HepG2 (cell line): ENCODE data around the gene VILL. TPM values are rescaled to one million over a fixed set of nuclear protein-coding genes. Genes with fewer than 3 reads are reported as not detected.

Source experiments
- FOXO1 ChIP-seq: sonication (generic); formaldehyde crosslinking; IDR thresholded peaks from 2 replicates; pipeline ENCODE4 v1.4.0; 2020; ENCODE audit warnings: missing genetic modification reagents
- HNF4G ChIP-seq, 2 experiments: sonication (generic) in 1 of 2; formaldehyde crosslinking in 1 of 2; IDR thresholded peaks; 2 replicates each; pipeline versions ENCODE4 v1.4.0 to v1.6.1; 2011 to 2020; ENCODE audit warnings: borderline replicate concordance in 2 of 2, low read depth in 2 of 2, mild to moderate bottlenecking in 2 of 2, low read length in 1 of 2, missing genetic modification reagents in 1 of 2, moderate library complexity in 1 of 2
- JDP2 ChIP-seq: sonication (generic); formaldehyde crosslinking; IDR thresholded peaks from 2 replicates; pipeline ENCODE4 v1.8.1; 2022; ENCODE audit warnings: missing genetic modification reagents, borderline replicate concordance
- KDM3A ChIP-seq: IDR thresholded peaks from 2 replicates; pipeline ENCODE4 v1.6.1; 2018; ENCODE audit warnings: low read depth, missing compliant biosample characterization
- MEIS1 ChIP-seq: sonication (generic); formaldehyde crosslinking; IDR thresholded peaks from 2 replicates; pipeline ENCODE4 v1.9.0; 2021; ENCODE audit warnings: mild to moderate bottlenecking, missing genetic modification reagents, moderate library complexity, borderline replicate concordance
- POLR2G ChIP-seq: fragments of 200-400 bp; formaldehyde crosslinking; IDR thresholded peaks from 2 replicates; pipeline ENCODE4 v1.6.1; 2018; ENCODE audit warnings: mild to moderate bottlenecking, low read depth, low read length, moderate library complexity
- SALL1 ChIP-seq: sonication (generic); formaldehyde crosslinking; IDR thresholded peaks from 2 replicates; pipeline ENCODE4 v1.8.0; 2022; ENCODE audit warnings: mild to moderate bottlenecking, missing genetic modification reagents
- SNRNP70 ChIP-seq: fragments of 200-400 bp; formaldehyde crosslinking; IDR thresholded peaks from 2 replicates; pipeline ENCODE4 v1.6.1; 2017; ENCODE audit warnings: mild to moderate bottlenecking, low read depth, low read length, moderate library complexity
- TAF15 ChIP-seq: fragments of 200-400 bp; formaldehyde crosslinking; IDR thresholded peaks from one replicate; pipeline ENCODE4 v1.6.1; 2018; ENCODE audit warnings: mild to moderate bottlenecking, low read depth, low read length; ENCODE audit not compliant: poor library complexity, severe bottlenecking
- ZNF382 ChIP-seq: sonication (generic); formaldehyde crosslinking; IDR thresholded peaks from 2 replicates; pipeline ENCODE4 v1.5.0; 2020; ENCODE audit warnings: missing genetic modification reagents, mild to moderate bottlenecking, borderline replicate concordance
- ZNF550 ChIP-seq: sonication (generic); formaldehyde crosslinking; IDR thresholded peaks from 2 replicates; pipeline ENCODE4 v1.4.0; 2020; ENCODE audit warnings: mild to moderate bottlenecking, missing genetic modification reagents, borderline replicate concordance
- ZNF7 ChIP-seq: IDR thresholded peaks from 2 replicates; pipeline ENCODE4 v1.6.1; 2016; ENCODE audit warnings: missing biosample characterization, missing genetic modification reagents
- ZNF737 ChIP-seq: sonication (generic); formaldehyde crosslinking; IDR thresholded peaks from 2 replicates; pipeline ENCODE4 v1.5.0; 2020; ENCODE audit warnings: missing genetic modification reagents, mild to moderate bottlenecking, borderline replicate concordance
- ZNF766 ChIP-seq: sonication (generic); formaldehyde crosslinking; IDR thresholded peaks from 2 replicates; pipeline ENCODE4 v1.5.0; 2020; ENCODE audit warnings: missing genetic modification reagents, borderline replicate concordance
- ZNF772 ChIP-seq: sonication (generic); formaldehyde crosslinking; IDR thresholded peaks from 2 replicates; pipeline ENCODE4 v1.5.0; 2020; ENCODE audit warnings: mild to moderate bottlenecking, missing genetic modification reagents
- polyA plus RNA-seq, 8 experiments: library from polyadenylated mRNA; depleted of rRNA in 3 of 8; stranded (reverse) in 7 of 8; unstranded in 1 of 8; fragments of >200 nt; fragmentation: Illumina TruSeq in 4 of 8; extraction: Trizol in 4 of 8; gene quantifications; 2 replicates each; pipeline versions ENCODE4 v1.2.1 to v1.2.3, GENCODE V29; 2011 to 2016; ENCODE audit warnings: low read depth in 4 of 8, missing spikeins in 1 of 8, mixed read lengths in 1 of 8; ENCODE audit not compliant: insufficient read depth in 1 of 8
- total RNA-seq, 5 experiments: library from RNA; depleted of rRNA; stranded (reverse); fragments of >200 nt; fragmentation: Illumina TruSeq; extraction: Trizol; gene quantifications; 2 replicates each; pipeline ENCODE4 v1.2.3, GENCODE V29; 2016; ENCODE audit warnings: low read depth in 1 of 5
- TF ChIP-seq, protein P1 (sequence below): sonication (generic); formaldehyde crosslinking; conservative IDR thresholded peaks from 2 replicates; pipeline ENCODE4 v1.8.0; 2022; ENCODE audit warnings: mild to moderate bottlenecking, moderate library complexity, missing genetic modification reagents
- TF ChIP-seq, protein P2 (sequence below): sonication (generic); formaldehyde crosslinking; IDR thresholded peaks from 2 replicates; pipeline ENCODE4 v1.4.0; 2020; ENCODE audit warnings: missing genetic modification reagents

The VILL gene
- total and polyA plus RNA-seq, 2 of the 13 experiments (the other 11 are each of a cell fraction or from before 2014, with no cell fraction given): 3.2 to 5.3 TPM

GRCh38 chr3:38005076-38006020 is 14.8 kb downstream of the VILL start (continued):
- TF ChIP-seq POLR2G (no peak), ZNF766 (CRISPR knock-in tag) (no peak), SNRNP70 (no peak), ZNF737 (CRISPR knock-in tag) (no peak), FOXO1 (no peak), ZNF550 (CRISPR knock-in tag) (no peak), ZNF382 (CRISPR knock-in tag) (no peak), ZNF772 (CRISPR knock-in tag) (no peak), HNF4G (IDR thresholded peaks at IDR 0.05; ENCODE audit: borderline replicate concordance, low read depth, low read length) (no peak), HNF4G (CRISPR knock-in tag; IDR thresholded peaks at IDR 0.05; ENCODE audit: borderline replicate concordance, low read depth) (no peak), MEIS1 (no peak), KDM3A (CRISPR knock-in tag) (no peak), JDP2 (CRISPR knock-in tag) (no peak), TAF15 (no peak), SALL1 (peak; percentile 63; the same call in 1 of the 2 replicates), ZNF7 (no peak)
- TF ChIP-seq, protein P1, sequence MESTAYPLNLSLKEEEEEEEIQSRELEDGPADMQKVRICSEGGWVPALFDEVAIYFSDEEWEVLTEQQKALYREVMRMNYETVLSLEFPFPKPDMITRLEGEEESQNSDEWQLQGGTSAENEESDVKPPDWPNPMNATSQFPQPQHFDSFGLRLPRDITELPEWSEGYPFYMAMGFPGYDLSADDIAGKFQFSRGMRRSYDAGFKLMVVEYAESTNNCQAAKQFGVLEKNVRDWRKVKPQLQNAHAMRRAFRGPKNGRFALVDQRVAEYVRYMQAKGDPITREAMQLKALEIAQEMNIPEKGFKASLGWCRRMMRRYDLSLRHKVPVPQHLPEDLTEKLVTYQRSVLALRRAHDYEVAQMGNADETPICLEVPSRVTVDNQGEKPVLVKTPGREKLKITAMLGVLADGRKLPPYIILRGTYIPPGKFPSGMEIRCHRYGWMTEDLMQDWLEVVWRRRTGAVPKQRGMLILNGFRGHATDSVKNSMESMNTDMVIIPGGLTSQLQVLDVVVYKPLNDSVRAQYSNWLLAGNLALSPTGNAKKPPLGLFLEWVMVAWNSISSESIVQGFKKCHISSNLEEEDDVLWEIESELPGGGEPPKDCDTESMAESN (CRISPR knock-in tag): no peak
- TF ChIP-seq, protein P2, sequence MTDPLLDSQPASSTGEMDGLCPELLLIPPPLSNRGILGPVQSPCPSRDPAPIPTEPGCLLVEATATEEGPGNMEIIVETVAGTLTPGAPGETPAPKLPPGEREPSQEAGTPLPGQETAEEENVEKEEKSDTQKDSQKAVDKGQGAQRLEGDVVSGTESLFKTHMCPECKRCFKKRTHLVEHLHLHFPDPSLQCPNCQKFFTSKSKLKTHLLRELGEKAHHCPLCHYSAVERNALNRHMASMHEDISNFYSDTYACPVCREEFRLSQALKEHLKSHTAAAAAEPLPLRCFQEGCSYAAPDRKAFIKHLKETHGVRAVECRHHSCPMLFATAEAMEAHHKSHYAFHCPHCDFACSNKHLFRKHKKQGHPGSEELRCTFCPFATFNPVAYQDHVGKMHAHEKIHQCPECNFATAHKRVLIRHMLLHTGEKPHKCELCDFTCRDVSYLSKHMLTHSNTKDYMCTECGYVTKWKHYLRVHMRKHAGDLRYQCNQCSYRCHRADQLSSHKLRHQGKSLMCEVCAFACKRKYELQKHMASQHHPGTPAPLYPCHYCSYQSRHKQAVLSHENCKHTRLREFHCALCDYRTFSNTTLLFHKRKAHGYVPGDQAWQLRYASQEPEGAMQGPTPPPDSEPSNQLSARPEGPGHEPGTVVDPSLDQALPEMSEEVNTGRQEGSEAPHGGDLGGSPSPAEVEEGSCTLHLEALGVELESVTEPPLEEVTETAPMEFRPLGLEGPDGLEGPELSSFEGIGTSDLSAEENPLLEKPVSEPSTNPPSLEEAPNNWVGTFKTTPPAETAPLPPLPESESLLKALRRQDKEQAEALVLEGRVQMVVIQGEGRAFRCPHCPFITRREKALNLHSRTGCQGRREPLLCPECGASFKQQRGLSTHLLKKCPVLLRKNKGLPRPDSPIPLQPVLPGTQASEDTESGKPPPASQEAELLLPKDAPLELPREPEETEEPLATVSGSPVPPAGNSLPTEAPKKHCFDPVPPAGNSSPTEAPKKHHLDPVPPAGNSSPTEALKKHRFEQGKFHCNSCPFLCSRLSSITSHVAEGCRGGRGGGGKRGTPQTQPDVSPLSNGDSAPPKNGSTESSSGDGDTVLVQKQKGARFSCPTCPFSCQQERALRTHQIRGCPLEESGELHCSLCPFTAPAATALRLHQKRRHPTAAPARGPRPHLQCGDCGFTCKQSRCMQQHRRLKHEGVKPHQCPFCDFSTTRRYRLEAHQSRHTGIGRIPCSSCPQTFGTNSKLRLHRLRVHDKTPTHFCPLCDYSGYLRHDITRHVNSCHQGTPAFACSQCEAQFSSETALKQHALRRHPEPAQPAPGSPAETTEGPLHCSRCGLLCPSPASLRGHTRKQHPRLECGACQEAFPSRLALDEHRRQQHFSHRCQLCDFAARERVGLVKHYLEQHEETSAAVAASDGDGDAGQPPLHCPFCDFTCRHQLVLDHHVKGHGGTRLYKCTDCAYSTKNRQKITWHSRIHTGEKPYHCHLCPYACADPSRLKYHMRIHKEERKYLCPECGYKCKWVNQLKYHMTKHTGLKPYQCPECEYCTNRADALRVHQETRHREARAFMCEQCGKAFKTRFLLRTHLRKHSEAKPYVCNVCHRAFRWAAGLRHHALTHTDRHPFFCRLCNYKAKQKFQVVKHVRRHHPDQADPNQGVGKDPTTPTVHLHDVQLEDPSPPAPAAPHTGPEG: no peak
